ENCODE results near the gene IL34. TPM values are rescaled to one million over a fixed set of nuclear protein-coding genes. Genes with fewer than 3 reads are reported as not detected.
A peak's percentile ranks its signal among the peaks of the same experiment; 100 is the strongest.

Gene IL34
- total and polyA plus RNA-seq, 2 of the 13 experiments (the other 11 are each of a cell fraction or from before 2014, with no cell fraction given): 1.2 to 1.3 TPM

- TF ChIP-seq ZNF264 (CRISPR knock-in tag; IDR thresholded peaks at IDR 0.05) (peak; percentile 65), SP5 (CRISPR knock-in tag; IDR thresholded peaks at IDR 0.05; ENCODE audit: borderline replicate concordance, low read depth) (peak; percentile 86), KLF15 (CRISPR knock-in tag; IDR thresholded peaks at IDR 0.05; ENCODE audit: borderline replicate concordance) (peak; percentile 67; the same call in 1 of the 2 replicates), HMGXB3 (CRISPR knock-in tag; IDR thresholded peaks at IDR 0.05; ENCODE audit: borderline replicate concordance) (peak; percentile 20; the same call in 1 of the 2 replicates), PPARG (CRISPR knock-in tag; conservative IDR thresholded peaks at IDR 0.05) (peak; percentile 14), ZNF329 (CRISPR knock-in tag; IDR thresholded peaks at IDR 0.05; ENCODE audit: low read depth) (0 out of 2 replicates have a peak, but pooled peaks have one; percentile 49), IKZF1 (IDR thresholded peaks at IDR 0.05) (no peak), JUNB (CRISPR knock-in tag; IDR thresholded peaks at IDR 0.05; ENCODE audit: borderline replicate concordance) (no peak), DNMT3B (CRISPR knock-in tag; conservative IDR thresholded peaks at IDR 0.05) (peak; percentile 62; the same call in 1 of the 2 replicates), XBP1 (CRISPR knock-in tag; IDR thresholded peaks at IDR 0.05) (no peak), IKZF5 (CRISPR knock-in tag; IDR thresholded peaks at IDR 0.05) (no peak; the same call in 1 of the 2 replicates), HMG20B (CRISPR knock-in tag; conservative IDR thresholded peaks at IDR 0.05) (peak; percentile 17; the same call in 1 of the 2 replicates), ZNF547 (CRISPR knock-in tag; IDR thresholded peaks at IDR 0.05) (no peak), ZGPAT (CRISPR knock-in tag; IDR thresholded peaks at IDR 0.05) (peak; percentile 60)
Measured at GRCh38 chr16:70681382-70682238, 35.3 kb downstream of the IL34 start (continued).
